HG03571 (cell line): ENCODE data around the gene OR2Z1.
"Not testable (repeated sequence)": the region's sequence is repeated elsewhere in the genome, so short reads cannot be mapped to it uniquely, and the experiment has no call there.

Experiments
- ATAC-seq: cut with Tn5 transposase; IDR thresholded peaks from one replicate; pipeline ENCODE4 v1.9.1; 2021; ENCODE audit not compliant: unreplicated experiment

OR2Z1 gene

GRCh38 chr19:8700956-8701355 lies 20.5 kb upstream of the OR2Z1 start:
- ATAC-seq: no peak

- ATAC-seq: no peak
Observed at GRCh38 chr19:8702350-8702749, 19.1 kb upstream of the OR2Z1 start.

DNA sequence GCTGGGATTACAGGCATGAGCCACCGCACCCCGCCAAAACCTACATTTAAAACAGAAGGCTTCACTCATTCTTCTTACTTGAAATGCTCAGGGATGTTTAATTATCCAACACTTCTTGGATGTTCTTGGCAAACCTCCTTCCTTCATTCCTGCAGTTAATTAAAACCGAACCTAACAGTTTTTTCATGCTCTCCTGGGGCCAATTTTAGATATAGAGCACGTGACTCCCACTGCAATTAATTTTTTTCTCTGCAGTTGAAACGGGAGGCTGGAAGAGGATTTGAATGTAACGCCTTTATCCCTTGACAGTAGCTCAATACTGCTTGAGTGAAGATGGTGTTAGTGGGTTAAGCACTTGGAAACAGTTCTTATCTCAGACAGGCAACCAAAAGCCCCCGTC lies 18.2 kb upstream of the OR2Z1 start:
- no peak for ATAC-seq

DNA sequence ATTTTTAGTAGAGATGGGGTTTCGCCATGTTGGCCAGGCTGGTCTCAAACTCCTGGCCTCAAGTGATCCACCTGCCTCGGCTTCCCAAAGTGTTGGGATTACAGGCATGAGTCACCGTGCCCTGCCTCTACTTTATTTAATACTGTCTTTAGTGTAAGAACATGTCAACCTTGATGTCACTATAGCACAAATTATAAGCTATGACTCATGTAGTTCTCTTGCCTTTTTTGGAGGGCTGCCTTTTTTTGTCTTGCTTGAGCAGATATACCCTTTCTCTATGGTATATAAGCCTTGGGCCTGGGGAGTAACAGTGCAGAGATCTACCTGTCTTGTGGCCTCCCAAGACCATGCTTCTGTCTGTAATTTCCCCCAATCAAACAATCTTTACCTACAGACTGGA lies 16.1 kb upstream of the OR2Z1 start:
- not testable (repeated sequence) for ATAC-seq

- ATAC-seq: no peak
Observed at GRCh38 chr19:8705742-8706141, 15.7 kb upstream of the OR2Z1 start.

- ATAC-seq: not testable (repeated sequence)
Observed at GRCh38 chr19:8710337-8710736, 11.1 kb upstream of the OR2Z1 start.

- ATAC-seq: no peak
Observed at GRCh38 chr19:8722032-8722431, 598 bp downstream of the OR2Z1 start.

DNA sequence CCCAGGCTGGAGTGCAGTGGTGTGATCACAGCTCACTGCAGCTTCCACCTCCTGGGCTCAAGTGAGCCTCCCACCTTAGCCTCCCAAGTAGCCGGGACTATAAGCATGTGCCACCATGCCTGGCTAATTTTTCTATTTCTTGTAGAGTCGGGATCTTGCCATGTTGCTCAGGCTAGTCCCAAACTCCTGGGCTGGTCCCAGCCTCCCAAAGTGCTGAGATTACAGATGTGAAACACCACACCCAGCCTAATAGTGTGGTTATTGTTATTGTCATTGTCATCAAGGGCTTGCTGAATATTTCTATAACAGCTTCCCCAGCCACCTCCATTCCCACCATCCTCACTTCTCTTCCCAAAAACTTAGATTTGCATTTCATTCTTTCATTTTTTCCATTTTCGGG lies 2.8 kb downstream of the OR2Z1 start:
- no peak for ATAC-seq

DNA sequence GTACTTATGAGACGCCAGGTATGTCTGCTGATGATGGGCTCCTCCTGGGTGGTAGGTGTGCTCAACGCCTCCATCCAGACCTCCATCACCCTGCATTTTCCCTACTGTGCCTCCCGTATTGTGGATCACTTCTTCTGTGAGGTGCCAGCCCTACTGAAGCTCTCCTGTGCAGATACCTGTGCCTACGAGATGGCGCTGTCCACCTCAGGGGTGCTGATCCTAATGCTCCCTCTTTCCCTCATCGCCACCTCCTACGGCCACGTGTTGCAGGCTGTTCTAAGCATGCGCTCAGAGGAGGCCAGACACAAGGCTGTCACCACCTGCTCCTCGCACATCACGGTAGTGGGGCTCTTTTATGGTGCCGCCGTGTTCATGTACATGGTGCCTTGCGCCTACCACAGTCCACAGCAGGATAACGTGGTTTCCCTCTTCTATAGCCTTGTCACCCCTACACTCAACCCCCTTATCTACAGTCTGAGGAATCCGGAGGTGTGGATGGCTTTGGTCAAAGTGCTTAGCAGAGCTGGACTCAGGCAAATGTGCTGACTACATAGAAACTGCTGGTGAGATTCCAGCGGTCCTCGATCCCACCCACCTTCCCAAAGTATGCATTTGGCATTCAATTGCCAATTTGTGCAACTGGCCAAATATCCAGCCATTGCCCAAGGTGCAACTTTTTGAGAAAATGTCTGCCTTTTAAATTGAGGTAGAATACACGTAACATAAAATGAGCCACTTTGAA lies 10.2 kb downstream of the OR2Z1 start:
- no peak for ATAC-seq

- no peak for ATAC-seq
Observed at GRCh38 chr19:8738377-8738776, 16.9 kb downstream of the OR2Z1 start.

DNA sequence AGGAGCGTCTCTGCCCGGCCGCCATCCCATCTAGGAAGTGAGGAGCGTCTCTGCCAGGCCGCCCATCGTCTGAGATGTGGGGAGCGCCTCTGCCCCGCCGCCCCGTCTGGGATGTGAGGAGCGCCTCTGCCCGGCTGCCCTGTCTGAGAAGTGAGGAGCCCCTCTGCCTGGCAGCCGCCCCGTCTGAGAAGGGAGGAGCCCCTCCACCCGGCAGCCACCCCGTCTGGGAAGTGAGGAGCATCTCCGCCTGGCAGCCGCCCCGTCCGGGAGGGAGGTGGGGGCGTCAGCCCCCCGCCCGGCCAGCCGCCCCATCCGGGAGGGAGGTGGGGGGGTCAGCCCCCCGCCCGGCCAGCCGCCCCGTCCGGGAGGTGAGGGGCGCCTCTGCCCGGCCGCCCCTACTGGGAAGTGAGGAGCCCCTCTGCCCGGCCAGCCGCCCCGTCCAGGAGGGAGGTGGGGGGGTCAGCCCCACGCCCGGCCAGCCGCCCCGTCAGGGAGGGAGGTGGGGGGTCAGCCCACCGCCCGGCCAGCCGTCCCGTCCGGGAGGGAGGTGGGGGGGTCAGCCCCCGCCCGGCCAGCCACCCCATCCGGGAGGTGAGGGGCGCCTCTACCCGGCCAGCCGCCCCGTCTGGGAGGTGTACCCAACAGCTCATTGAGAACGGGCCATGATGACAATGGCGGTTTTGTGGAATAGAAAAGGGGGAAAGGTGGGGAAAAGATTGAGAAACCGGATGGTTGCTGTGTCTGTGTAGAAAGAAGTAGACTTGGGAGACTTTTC lies 18.0 kb downstream of the OR2Z1 start:
- not testable (repeated sequence) for ATAC-seq

GRCh38 chr19:8767257-8767656 lies 45.8 kb downstream of the OR2Z1 start:
- ATAC-seq: not testable (repeated sequence)

DNA sequence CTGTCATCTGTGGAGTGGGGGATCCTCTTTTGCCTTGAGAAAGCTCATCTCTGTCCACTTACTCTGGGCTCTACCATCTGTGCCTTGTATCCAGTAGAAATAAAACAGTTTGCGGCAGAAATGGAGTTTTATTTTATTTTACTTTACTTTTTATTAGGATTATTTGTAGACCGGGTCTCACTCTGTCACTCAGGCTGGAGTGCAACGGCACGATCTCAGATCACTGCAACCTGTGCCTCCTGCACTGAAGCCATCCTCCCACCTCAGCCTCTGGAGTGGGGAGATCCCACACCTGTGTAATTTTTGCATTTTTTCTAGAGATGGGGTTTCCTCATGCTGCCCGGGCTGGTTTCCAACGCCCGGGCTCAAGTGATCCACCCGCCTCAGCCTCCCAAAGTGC lies 47.8 kb downstream of the OR2Z1 start:
- ATAC-seq: not testable (repeated sequence)

DNA sequence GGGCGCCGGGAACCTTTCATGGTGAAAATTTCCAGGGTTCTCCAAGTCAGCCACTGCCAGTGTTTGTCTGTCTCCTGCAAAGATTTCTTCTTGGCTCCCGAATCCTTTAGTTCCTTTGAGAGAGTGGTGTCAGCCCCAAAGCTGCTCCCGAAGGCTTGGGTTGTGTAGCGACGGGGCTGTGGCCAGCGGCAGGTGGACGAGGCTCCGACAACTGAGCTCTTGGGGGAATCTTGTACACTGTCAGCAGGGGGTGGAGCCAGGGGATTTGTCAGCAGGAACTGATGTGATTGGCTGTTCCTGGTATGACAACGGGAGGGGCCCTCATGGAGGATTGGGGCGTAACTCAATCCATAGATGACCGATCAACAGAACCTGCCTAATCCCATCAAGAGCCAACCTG lies 52.2 kb downstream of the OR2Z1 start:
- not testable (repeated sequence) for ATAC-seq
